Choroid plexus epithelial cell (primary cell): Measurements from ENCODE around the gene SH3BP2.
A peak's percentile ranks its signal among the peaks of the same experiment; 100 is the strongest.

Experiments
- DNase-seq: peaks from one replicate; pipeline ENCODE4 v3.0.0-alpha.2; 2010; ENCODE audit warnings: low read depth
- H3K4me3 ChIP-seq: 2 replicates; pipeline ENCODE4 v1.5.1; 2011; ENCODE audit warnings: low read depth, mild to moderate bottlenecking, control low read depth, low read length, moderate library complexity
- CTCF ChIP-seq: conservative IDR thresholded peaks from 2 replicates; pipeline ENCODE4 v1.5.1; 2011; ENCODE audit warnings: low read depth, mild to moderate bottlenecking, control low read depth, inconsistent platforms, low read length, moderate library complexity

The SH3BP2 gene

GRCh38 chr4:2781911-2782310 is 11.0 kb upstream of the SH3BP2 start:
- TF ChIP-seq CTCF: no peak
- no peak for DNase-seq
- H3K4me3 ChIP-seq: no peak overlapping the region

GRCh38 chr4:2783790-2784189 is 9.1 kb upstream of the SH3BP2 start:
- H3K4me3 ChIP-seq: no peak overlapping the region
- no peak for DNase-seq
- TF ChIP-seq CTCF: no peak

- DNase-seq: peak; percentile 34
- TF ChIP-seq CTCF: no peak
These were observed 7.3 kb upstream of the SH3BP2 start for GRCh38 chr4:2785613-2786012.

GRCh38 chr4:2786152-2786671 is 6.7 kb upstream of the SH3BP2 start:
- no peak for TF ChIP-seq CTCF
- no peak overlapping the region for H3K4me3 ChIP-seq
- DNase-seq: no peak

More at GRCh38 chr4:2785613-2786012, 7.3 kb upstream of the SH3BP2 start:
- no peak overlapping the region for H3K4me3 ChIP-seq

GRCh38 chr4:2786794-2787229 is 6.1 kb upstream of the SH3BP2 start:
- no peak for TF ChIP-seq CTCF
- no peak for DNase-seq
- H3K4me3 ChIP-seq: no peak overlapping the region

- TF ChIP-seq CTCF: no peak
- no peak overlapping the region for H3K4me3 ChIP-seq
- no peak for DNase-seq
These were observed 5.4 kb upstream of the SH3BP2 start for GRCh38 chr4:2787230-2788100.

- DNase-seq: no peak
- TF ChIP-seq CTCF: no peak
- H3K4me3 ChIP-seq: no peak overlapping the region
These were observed 4.8 kb upstream of the SH3BP2 start for GRCh38 chr4:2788101-2788500.
